Adipocyte (in vitro differentiated cells): Measurements from ENCODE around the gene WDR54.

Source experiments
- DNase-seq: peaks from one replicate; pipeline ENCODE4 v3.0.0-alpha.2; 2015; ENCODE audit warnings: low read depth
- H3K27me3 ChIP-seq: replicated peaks from 2 replicates; pipeline ENCODE4 v1.7.0; 2013; ENCODE audit warnings: mild to moderate bottlenecking, low read length, moderate library complexity; ENCODE audit not compliant: control insufficient read depth, insufficient read depth
- H3K36me3 ChIP-seq: 2 replicates; pipeline ENCODE4 v1.7.0; 2013; ENCODE audit warnings: low read length, mild to moderate bottlenecking, moderate library complexity; ENCODE audit not compliant: control insufficient read depth, insufficient read depth, severe bottlenecking
- H3K4me1 ChIP-seq: 2 replicates; pipeline ENCODE4 v1.7.0; 2013; ENCODE audit warnings: mild to moderate bottlenecking, low read length, moderate library complexity; ENCODE audit not compliant: control insufficient read depth, insufficient read depth
- H3K4me3 ChIP-seq: 2 replicates; pipeline ENCODE4 v1.7.0; 2013; ENCODE audit warnings: mild to moderate bottlenecking, low read length, moderate library complexity
- H3K9ac ChIP-seq: 2 replicates; pipeline ENCODE4 v1.7.0; 2013; ENCODE audit warnings: mild to moderate bottlenecking, low read length, moderate library complexity
- H3K9me3 ChIP-seq: 2 replicates; pipeline ENCODE4 v1.7.0; 2013; ENCODE audit warnings: mild to moderate bottlenecking, low read length, moderate library complexity; ENCODE audit not compliant: control insufficient read depth

The WDR54 gene

GRCh38 chr2:74384051-74384450 is 37.5 kb upstream of the WDR54 start:
- Histone ChIP-seq H3K9me3 (no peaks in the 10 kb centered on the region), H3K4me1 (peaks cover 73% of the 10 kb centered on the region), H3K27me3 (no peaks in the 10 kb centered on the region), H3K9ac (peak overlapping the region; percentile 60), H3K4me3 (peak overlapping the region; percentile 3), H3K36me3 (no peaks in the 10 kb centered on the region)
- DNase-seq, result no peak

DNA sequence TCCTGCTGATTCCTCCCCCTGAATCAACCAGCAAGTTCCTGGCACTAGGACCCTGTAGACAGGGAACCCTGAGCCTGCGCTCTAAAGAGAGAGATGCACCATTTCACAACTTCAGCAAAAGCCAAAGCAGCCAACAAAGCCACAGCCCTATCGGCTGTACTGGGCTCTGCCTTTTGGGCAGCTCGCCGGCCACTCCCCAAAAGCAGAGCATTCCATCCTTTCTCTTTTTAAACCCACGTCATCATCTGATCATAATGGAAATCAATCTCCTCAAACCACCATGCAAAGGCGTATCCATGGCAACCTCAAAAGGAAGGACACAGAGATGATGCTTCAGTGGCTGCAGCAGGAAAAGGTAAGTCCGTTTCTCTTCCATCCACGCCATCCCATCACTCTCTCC is 36.1 kb upstream of the WDR54 start:
- Histone ChIP-seq H3K36me3 (no peaks in the 10 kb centered on the region), H3K9ac (no peak overlapping the region), H3K4me1 (peaks cover 73% of the 10 kb centered on the region), H3K9me3 (no peaks in the 10 kb centered on the region), H3K27me3 (no peaks in the 10 kb centered on the region), H3K4me3 (peak overlapping the region; percentile 7)
- DNase-seq, result no peak

DNA sequence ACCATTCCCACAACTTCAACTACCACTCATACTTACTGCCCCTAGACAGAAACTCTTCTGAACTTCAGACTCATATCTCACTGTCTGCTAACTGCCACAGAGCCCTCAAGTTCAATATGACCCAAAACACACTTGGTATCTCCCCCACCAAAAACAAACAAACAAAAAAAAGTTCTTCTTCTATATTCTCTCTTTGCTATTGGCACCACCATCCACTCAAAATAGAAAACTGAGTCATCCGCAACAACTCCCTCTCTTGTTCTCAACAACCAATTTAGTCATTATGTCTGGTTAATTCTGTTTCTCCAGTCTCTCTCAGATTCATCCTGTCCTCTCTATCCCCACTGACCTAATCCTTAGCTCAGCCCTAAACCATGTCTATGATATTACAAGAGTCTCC is 34.2 kb upstream of the WDR54 start:
- H3K27me3 ChIP-seq, result no peaks in the 10 kb centered on the region
- H3K4me3 ChIP-seq, result peak overlapping the region; percentile 33
- H3K9me3 ChIP-seq, result no peaks in the 10 kb centered on the region
- peaks cover 71% of the 10 kb centered on the region for H3K4me1 ChIP-seq
- peak overlapping the region; percentile 42 for H3K9ac ChIP-seq
- no peaks in the 10 kb centered on the region for H3K36me3 ChIP-seq
- DNase-seq, result peak; percentile 43

DNA sequence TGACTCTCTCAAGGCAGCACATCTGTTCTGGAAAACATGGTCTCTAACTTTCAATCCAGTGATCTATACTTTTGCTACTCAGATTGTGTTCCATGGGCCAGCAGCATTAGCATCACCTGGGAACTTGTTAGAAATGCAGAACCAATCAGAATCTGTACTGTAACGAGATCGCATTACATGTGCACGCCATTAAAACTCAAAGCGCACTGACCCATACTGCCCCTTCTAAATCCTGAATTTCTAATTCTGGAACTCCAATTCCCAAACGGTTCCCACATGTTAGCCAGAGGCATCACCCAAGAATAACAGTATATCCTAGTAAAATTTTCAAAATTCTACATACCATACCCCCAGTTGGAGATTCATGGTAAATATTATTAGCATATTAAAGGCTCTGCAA is 30.9 kb upstream of the WDR54 start:
- no peaks in the 10 kb centered on the region for H3K9me3 ChIP-seq
- H3K4me3 ChIP-seq, result peak overlapping the region; percentile 94
- H3K27me3 ChIP-seq, result no peaks in the 10 kb centered on the region
- peak overlapping the region; percentile 90 for H3K9ac ChIP-seq
- DNase-seq, result peak; percentile 30
- H3K4me1 ChIP-seq, result peaks cover 47% of the 10 kb centered on the region
- no peaks in the 10 kb centered on the region for H3K36me3 ChIP-seq

GRCh38 chr2:74391209-74391579 is 30.3 kb upstream of the WDR54 start:
- peak; percentile 53 for DNase-seq
- H3K9ac ChIP-seq, result peak overlapping the region; percentile 90
- H3K4me3 ChIP-seq, result peak overlapping the region; percentile 94
- no peaks in the 10 kb centered on the region for H3K27me3 ChIP-seq
- H3K36me3 ChIP-seq, result no peaks in the 10 kb centered on the region
- peaks cover 47% of the 10 kb centered on the region for H3K4me1 ChIP-seq
- H3K9me3 ChIP-seq, result no peaks in the 10 kb centered on the region

DNA sequence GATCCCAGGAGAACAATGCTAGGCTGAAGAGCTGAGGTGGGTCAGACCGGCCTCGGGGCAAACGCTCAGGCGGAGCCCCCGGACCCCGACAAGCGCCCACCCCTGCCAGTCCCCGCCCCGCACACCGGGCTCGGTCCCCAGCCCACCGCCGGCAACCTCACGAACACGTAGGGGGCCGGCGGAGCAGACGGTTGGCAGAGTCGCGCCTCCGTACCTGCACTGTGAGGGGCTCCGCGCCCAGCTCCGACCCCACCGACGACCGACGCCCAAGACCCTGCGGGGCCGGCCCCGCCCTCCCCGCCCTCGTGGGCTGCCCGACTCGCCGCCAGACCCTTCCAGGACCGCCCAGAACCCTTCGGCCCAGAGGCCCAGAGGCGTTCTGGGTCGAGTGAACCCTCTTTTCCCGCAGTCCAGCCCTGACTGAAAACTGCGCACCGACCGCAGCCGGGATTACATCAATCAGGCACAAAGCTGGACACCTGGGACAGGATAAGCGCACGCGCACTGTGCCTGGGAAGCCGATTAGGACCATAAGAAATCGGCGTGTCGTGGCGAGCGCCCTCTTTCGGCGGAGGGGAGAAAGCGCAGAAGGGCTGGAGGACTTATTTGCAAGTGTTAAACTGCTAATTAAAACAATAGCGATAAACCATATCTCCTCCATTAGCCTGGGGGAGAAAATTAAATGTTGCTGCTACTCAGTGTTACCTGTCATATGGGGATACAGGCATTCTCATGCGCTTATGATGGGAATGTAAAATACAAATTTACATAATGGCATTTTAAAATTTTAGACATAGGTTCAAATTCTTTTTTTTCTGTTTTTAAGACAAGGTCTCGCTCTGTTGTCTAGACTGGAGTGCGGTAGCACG is 29.7 kb upstream of the WDR54 start:
- Histone ChIP-seq H3K9me3 (no peaks in the 10 kb centered on the region), H3K4me1 (peaks cover 45% of the 10 kb centered on the region), H3K36me3 (no peaks in the 10 kb centered on the region), H3K9ac (peak overlapping the region; percentile 90), H3K4me3 (peak overlapping the region; percentile 94), H3K27me3 (no peaks in the 10 kb centered on the region)
- peak; percentile 96 for DNase-seq

GRCh38 chr2:74392449-74392743 is 29.1 kb upstream of the WDR54 start:
- no peaks in the 10 kb centered on the region for H3K27me3 ChIP-seq
- H3K36me3 ChIP-seq, result no peaks in the 10 kb centered on the region
- peaks cover 39% of the 10 kb centered on the region for H3K4me1 ChIP-seq
- H3K9ac ChIP-seq, result peak overlapping the region; percentile 90
- no peak for DNase-seq
- no peaks in the 10 kb centered on the region for H3K9me3 ChIP-seq
- peak overlapping the region; percentile 94 for H3K4me3 ChIP-seq

DNA sequence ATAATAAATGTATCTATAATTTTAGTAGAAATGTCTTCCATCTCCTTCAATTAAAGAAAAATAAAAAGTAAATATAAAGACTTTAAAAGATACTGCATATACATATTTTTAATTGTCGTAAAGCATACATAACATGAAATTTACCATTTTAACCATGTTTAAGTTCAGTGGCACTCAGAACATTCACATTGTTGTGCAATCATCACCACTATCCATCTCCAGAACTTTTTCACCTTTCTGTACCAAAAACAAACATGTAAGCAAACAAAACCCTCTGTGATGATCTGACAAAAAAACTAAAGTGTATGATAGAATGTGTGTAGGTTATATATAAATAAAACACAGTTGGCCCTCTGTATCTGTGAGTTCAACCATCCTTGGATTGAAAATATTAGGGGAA is 28.0 kb upstream of the WDR54 start:
- DNase-seq, result no peak
- Histone ChIP-seq H3K36me3 (no peaks in the 10 kb centered on the region), H3K4me3 (no peak overlapping the region), H3K27me3 (no peaks in the 10 kb centered on the region), H3K9me3 (no peaks in the 10 kb centered on the region), H3K4me1 (peaks cover 29% of the 10 kb centered on the region), H3K9ac (peak overlapping the region; percentile 25)

DNA sequence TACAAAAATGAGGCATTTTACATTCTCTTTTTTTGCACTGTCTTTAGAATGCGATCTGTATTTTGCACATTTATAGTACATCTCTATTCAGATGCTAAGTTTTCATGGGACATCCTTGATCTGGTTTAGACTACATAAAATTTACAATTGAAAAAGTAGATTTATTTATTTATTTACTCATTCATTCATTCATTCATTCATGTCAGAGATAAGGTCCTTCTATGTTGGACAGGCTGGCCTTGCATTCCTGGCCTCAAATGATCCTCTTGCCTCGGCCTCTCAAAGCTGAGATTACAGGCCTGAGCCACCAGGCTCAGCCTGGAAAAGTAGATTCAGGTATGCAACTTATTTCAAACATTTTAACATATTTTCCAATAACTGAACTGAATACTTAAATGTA is 25.4 kb upstream of the WDR54 start:
- Histone ChIP-seq H3K27me3 (no peaks in the 10 kb centered on the region), H3K9ac (no peak overlapping the region), H3K4me1 (peaks cover 10% of the 10 kb centered on the region), H3K36me3 (no peaks in the 10 kb centered on the region), H3K4me3 (no peak overlapping the region), H3K9me3 (no peaks in the 10 kb centered on the region)
- DNase-seq, result no peak

- DNase-seq, result peak; percentile 55
- Histone ChIP-seq H3K27me3 (no peaks in the 10 kb centered on the region), H3K9ac (no peak overlapping the region), H3K36me3 (no peaks in the 10 kb centered on the region), H3K4me3 (no peak overlapping the region), H3K9me3 (no peaks in the 10 kb centered on the region), H3K4me1 (peaks cover 6% of the 10 kb centered on the region)
These were observed 21.7 kb upstream of the WDR54 start for GRCh38 chr2:74399785-74400184.

DNA sequence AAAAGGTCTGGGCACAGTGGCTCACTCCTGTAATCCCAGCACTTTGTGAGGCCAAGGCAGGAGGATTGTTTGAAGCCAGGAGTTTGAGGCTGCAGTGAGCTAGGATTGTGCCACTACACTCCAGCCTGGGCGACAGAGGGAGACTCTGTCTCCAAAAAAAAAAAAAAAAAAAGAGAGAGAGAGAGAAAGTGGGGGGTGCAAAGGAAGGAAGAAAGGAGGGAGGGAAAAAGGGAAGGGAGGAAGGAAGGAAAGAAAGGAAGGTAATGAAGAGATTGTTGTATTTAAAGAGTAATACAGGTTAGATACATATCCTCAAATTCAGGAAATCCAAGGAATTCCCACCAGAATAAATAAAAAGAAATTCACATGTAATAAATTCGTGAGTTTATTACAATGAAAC is 19.6 kb upstream of the WDR54 start:
- Histone ChIP-seq H3K9me3 (no peaks in the 10 kb centered on the region), H3K36me3 (no peaks in the 10 kb centered on the region), H3K4me3 (no peak overlapping the region), H3K9ac (no peak overlapping the region), H3K4me1 (peaks cover 6% of the 10 kb centered on the region), H3K27me3 (no peaks in the 10 kb centered on the region)
- DNase-seq, result no peak

GRCh38 chr2:74406035-74406434 is 15.5 kb upstream of the WDR54 start:
- DNase-seq, result no peak
- no peaks in the 10 kb centered on the region for H3K27me3 ChIP-seq
- no peak overlapping the region for H3K4me3 ChIP-seq
- no peaks in the 10 kb centered on the region for H3K36me3 ChIP-seq
- H3K9me3 ChIP-seq, result no peaks in the 10 kb centered on the region
- no peak overlapping the region for H3K9ac ChIP-seq
- no peaks in the 10 kb centered on the region for H3K4me1 ChIP-seq
